PC-9 (cell line): ENCODE results near the gene SLC22A4.

Source experiments
- EZH2 ChIP-seq: fragments of 200-600 bp; sonication (generic); IDR thresholded peaks from 2 replicates; pipeline ENCODE4 v1.8.0; 2017; ENCODE audit warnings: antibody characterized with exemption, low read depth
- TF ChIP-seq, protein P1 (sequence below): fragments of 200-600 bp; sonication (generic); conservative IDR thresholded peaks from 2 replicates; pipeline ENCODE4 v1.6.1; 2017; ENCODE audit warnings: mixed run types, antibody characterized with exemption, mild to moderate bottlenecking, moderate library complexity

DNA sequence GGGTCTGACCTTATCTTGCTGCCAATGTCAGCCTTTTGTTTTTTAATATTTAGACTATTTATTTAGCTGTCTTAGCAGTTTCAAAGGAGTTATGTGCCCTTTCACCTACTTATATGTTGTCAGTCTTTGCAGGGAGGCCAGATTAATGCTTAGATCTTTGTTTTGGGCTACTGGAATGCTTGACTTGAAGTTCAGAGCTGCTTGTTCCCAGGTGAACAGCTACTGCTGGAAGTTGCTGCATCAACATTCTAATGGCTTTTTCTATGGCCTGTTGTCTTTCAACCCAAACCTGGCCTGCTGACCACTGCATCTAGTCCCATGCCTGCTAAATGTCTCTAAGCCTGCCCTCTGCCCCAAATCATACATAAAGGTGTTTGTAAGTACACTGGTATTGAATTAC lies 78.3 kb downstream of the SLC22A4 start:
- TF ChIP-seq, protein P1, sequence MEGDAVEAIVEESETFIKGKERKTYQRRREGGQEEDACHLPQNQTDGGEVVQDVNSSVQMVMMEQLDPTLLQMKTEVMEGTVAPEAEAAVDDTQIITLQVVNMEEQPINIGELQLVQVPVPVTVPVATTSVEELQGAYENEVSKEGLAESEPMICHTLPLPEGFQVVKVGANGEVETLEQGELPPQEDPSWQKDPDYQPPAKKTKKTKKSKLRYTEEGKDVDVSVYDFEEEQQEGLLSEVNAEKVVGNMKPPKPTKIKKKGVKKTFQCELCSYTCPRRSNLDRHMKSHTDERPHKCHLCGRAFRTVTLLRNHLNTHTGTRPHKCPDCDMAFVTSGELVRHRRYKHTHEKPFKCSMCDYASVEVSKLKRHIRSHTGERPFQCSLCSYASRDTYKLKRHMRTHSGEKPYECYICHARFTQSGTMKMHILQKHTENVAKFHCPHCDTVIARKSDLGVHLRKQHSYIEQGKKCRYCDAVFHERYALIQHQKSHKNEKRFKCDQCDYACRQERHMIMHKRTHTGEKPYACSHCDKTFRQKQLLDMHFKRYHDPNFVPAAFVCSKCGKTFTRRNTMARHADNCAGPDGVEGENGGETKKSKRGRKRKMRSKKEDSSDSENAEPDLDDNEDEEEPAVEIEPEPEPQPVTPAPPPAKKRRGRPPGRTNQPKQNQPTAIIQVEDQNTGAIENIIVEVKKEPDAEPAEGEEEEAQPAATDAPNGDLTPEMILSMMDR, result no peak
- TF ChIP-seq EZH2, result no peak
